NCI-H2171 treated with DMSO at 0.1 percent for 48 hours (cell line): ENCODE results near the gene ACSL1.

Experiments
- DNase-seq: peaks from one replicate; lab custom pipeline; 2025; lab: John Stamatoyannopoulos, UW

Gene ACSL1

GRCh38 chr4:184810720-184811119 lies 15.0 kb downstream of the ACSL1 start:
- no peak for DNase-seq

- DNase-seq, result no peak
Measured at GRCh38 chr4:184808713-184809050, 17.1 kb downstream of the ACSL1 start.

- DNase-seq, result no peak
Measured at GRCh38 chr4:184807797-184808712, 17.7 kb downstream of the ACSL1 start.

- DNase-seq, result no peak
Measured at GRCh38 chr4:184807256-184807655, 18.5 kb downstream of the ACSL1 start.

GRCh38 chr4:184806711-184807110 lies 19.1 kb downstream of the ACSL1 start:
- DNase-seq, result no peak

- DNase-seq, result no peak
Measured at GRCh38 chr4:184806229-184806550, 19.6 kb downstream of the ACSL1 start.

GRCh38 chr4:184805462-184806228 lies 20.1 kb downstream of the ACSL1 start:
- peak; percentile 41 for DNase-seq

DNA sequence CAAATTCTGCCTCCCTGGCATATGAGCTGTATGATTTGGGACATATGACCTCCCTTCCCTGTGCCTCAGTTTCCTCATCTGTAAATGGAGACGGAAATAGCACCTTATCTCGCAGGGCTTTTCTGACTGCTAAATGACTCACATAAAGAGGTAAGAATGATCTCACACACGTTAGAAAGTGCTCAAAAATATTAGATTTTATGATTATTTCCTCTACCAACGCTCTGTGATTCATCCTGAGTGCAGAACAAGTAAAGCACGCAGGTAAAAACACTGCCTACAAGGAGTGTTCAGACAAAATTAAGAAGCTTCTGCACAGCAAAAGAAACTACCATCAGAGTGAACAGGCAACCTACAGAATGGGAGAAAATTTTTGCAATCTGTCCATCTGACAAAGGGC lies 21.1 kb downstream of the ACSL1 start:
- DNase-seq, result no peak

DNA sequence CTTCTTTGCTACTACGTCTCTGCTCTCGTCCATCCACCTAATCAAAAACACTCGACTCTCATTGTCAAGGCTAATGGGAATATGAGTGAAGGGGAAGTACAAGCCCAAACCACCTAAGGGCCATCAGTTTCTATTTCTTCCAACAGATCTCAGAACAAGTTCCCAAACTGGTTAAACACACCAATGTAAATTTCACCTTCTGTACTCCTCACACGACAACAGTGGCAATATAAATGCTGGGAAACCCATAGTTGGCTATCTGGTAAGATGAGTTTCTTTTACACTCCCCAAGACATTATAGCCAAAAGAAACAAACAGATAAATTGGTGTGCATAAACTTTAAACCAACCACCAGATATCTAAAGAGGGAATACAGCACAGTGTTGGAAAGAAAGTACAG lies 21.9 kb downstream of the ACSL1 start:
- no peak for DNase-seq

DNA sequence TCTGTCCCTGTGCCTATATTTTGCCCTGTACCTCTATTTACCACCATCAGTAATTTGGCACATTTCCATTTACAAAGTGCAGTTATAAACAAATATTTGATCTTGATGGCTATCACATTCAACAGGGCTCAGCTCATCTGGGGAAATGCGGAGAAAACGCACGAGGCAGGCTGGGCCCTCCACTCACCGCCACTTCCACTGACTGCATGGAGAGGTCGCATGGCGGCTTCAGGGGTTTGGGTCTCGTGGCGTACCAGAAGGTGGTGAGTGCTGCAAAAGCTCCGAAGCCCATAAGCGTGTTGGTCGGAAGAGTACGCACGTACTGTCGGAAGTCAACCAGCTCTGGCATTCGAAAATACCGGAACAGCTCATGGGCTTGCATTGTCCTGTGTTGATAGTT lies 22.6 kb downstream of the ACSL1 start:
- no peak for DNase-seq

DNA sequence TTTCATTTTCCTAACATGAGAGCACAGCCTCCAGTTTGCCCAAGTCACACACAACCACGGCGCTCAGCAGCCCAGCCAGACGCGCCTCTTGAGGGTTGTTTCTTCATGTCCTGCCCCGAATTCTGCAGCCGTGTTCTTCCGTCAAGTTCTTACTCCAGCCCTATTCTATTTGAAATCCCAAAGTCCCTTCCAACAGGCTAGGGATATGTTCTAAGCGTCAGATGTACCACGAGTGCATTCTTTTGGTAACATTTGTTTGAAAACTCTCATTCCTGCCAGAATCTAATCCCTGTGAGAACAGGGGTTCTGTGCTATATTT lies 23.1 kb downstream of the ACSL1 start:
- DNase-seq, result no peak

DNA sequence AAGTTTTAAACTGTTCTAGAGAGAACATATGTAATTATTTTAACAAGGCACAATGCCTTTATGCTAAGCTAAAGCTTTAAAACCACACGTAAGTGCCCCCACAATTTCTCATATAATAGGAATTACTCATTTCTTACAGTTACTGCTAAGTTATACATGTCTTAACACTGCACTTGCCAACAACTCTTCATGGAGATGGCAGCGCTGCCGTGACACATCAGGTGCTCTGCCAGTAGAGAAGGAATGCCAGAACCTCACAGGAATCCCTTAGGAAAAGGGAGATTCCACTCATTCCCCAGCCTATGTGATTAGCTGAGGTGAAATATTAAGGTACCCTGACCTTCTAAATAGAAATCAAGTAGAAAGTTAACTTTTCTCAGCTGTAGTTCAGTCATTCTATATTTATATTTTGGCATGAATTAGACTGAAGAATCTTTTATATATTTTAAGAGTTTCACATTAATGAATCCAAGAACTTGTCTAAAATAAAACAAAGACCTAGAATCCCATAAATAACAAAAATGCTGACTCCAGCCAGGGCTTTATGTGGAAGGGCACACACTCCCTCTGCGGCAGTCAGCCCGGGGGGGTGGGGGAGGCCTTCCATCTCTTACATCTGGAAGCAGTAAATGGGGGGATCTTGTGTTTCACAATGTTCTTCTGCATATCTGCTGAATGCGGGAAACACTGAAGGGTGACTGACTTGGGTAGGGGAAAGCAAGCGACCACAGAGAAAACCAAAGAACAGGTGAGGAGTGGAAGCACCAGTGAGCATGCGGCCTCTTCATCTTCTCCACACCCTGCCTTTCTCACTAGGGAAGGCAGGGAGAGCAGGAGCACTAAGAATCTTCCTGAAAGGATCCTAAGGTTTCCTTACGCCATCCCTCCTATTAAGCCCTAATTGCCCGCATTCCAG lies 23.7 kb downstream of the ACSL1 start:
- DNase-seq, result no peak

DNA sequence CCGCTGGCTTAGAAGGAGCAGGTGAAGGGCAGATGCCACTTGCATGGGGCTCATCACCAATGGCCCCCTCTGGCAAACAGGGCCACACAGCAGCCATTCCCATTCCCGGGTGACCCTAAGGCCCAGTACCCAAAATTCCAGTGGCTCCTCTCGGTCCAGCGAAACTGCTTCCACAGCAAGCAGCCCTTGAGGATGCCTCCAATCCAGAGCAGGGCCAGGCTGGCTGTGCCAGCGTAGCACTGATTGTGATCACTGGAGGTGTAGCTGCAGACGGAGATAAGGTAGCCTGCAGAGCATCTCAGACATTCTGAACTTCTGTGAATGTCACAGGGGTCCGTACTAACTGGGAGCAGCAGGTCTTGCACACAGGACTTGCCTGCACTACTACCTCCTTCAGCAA lies 27.3 kb downstream of the ACSL1 start:
- no peak for DNase-seq

DNA sequence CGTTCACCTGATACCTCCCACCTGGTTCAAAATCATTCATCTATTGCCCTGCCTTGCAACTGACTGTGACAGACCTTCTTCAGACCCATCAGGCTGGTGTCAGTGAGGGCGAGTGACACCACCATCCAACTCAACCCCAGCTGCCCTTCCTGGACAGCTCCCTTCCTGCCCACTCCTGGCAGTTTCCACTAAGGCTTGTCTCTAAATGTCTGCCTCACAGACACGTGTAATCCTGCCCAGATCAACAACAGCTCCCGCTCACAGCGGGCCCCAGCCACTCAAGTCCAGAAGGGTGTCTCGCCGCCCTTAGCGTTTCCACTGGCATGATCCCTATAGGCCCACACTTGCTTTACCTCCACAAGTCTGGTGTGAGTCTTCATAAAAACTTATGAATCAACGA lies 28.9 kb downstream of the ACSL1 start:
- DNase-seq, result no peak

- DNase-seq, result no peak
Measured at GRCh38 chr4:184795214-184795844, 30.4 kb downstream of the ACSL1 start.

GRCh38 chr4:184794470-184794869 lies 31.3 kb downstream of the ACSL1 start:
- no peak for DNase-seq

- no peak for DNase-seq
Measured at GRCh38 chr4:184793735-184794355, 31.9 kb downstream of the ACSL1 start.

GRCh38 chr4:184792950-184793555 lies 32.7 kb downstream of the ACSL1 start:
- no peak for DNase-seq

GRCh38 chr4:184792334-184792733 lies 33.4 kb downstream of the ACSL1 start:
- DNase-seq, result no peak

DNA sequence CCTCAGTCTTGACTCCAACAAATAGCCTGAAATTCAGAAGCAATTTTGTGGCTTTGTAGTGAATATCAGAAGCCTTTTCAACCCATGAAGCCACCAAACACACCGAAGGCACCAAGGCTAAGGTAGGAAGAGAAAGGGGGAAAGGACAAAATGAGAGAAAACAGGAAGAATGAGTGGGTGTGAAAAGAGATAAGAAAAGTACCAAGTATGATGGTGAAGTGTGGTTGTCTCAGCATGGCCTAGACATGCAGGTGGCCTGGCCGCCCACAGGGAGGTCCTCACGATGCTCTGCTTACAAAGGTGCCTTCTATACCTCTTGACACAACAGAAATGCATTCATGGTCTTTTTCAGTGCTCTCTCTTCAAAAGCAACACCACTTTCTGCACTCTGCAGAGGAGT lies 34.9 kb downstream of the ACSL1 start:
- DNase-seq, result no peak

- DNase-seq, result no peak
Measured at GRCh38 chr4:184787766-184788503, 37.8 kb downstream of the ACSL1 start.
